Measurements from ENCODE around the gene CCDC138. TPM values are rescaled to one million over a fixed set of nuclear protein-coding genes. Genes with fewer than 3 reads are reported as not detected.

Gene CCDC138
- total RNA-seq, 1 donor: 8.5 TPM

- H3K4me3 ChIP-seq (ENCODE audit: low read depth, low read length): no peak overlapping the region
- DNase-seq (ENCODE audit: low read depth): no peak
- no peak for TF ChIP-seq CTCF (IDR thresholded peaks at IDR 0.05; ENCODE audit: insufficient read depth, low read length)
These were observed 79.5 kb downstream of the CCDC138 start for GRCh38 chr2:108866041-108866440.

GRCh38 chr2:108868911-108869310 is 82.3 kb downstream of the CCDC138 start:
- H3K4me3 ChIP-seq (ENCODE audit: low read depth, low read length): no peak overlapping the region
- DNase-seq (ENCODE audit: low read depth): no peak
- TF ChIP-seq CTCF (IDR thresholded peaks at IDR 0.05; ENCODE audit: insufficient read depth, low read length): no peak

GRCh38 chr2:108869542-108869941 is 83.0 kb downstream of the CCDC138 start:
- no peak for DNase-seq (ENCODE audit: low read depth)
- TF ChIP-seq CTCF (IDR thresholded peaks at IDR 0.05; ENCODE audit: insufficient read depth, low read length): no peak
- no peak overlapping the region for H3K4me3 ChIP-seq (ENCODE audit: low read depth, low read length)

- no peak for DNase-seq (ENCODE audit: low read depth)
- no peak overlapping the region for H3K4me3 ChIP-seq (ENCODE audit: low read depth, low read length)
- no peak for TF ChIP-seq CTCF (IDR thresholded peaks at IDR 0.05; ENCODE audit: insufficient read depth, low read length)
These were observed 83.6 kb downstream of the CCDC138 start for GRCh38 chr2:108870069-108870644.

- H3K4me3 ChIP-seq (ENCODE audit: low read depth, low read length): no peak overlapping the region
- TF ChIP-seq CTCF (IDR thresholded peaks at IDR 0.05; ENCODE audit: insufficient read depth, low read length): no peak
- no peak for DNase-seq (ENCODE audit: low read depth)
These were observed 90.9 kb downstream of the CCDC138 start for GRCh38 chr2:108877506-108877905.

GRCh38 chr2:108878276-108878675 is 91.7 kb downstream of the CCDC138 start:
- TF ChIP-seq CTCF (IDR thresholded peaks at IDR 0.05; ENCODE audit: insufficient read depth, low read length): no peak
- H3K4me3 ChIP-seq (ENCODE audit: low read depth, low read length): no peak overlapping the region
- no peak for DNase-seq (ENCODE audit: low read depth)

GRCh38 chr2:108884619-108885018 is 98.0 kb downstream of the CCDC138 start:
- TF ChIP-seq CTCF (IDR thresholded peaks at IDR 0.05; ENCODE audit: insufficient read depth, low read length): no peak
- DNase-seq (ENCODE audit: low read depth): no peak
- H3K4me3 ChIP-seq (ENCODE audit: low read depth, low read length): no peak overlapping the region
